AG10803 (cell line): ENCODE results near the gene BEND5.
A peak's percentile ranks its signal among the peaks of the same experiment; 100 is the strongest.

ENCODE experiments used
- DNase-seq: peaks from one replicate; pipeline ENCODE4 v3.0.0; 2010; ENCODE audit warnings: low read depth
- H3K4me3 ChIP-seq: 2 replicates; pipeline ENCODE4 v1.5.1; 2011; ENCODE audit warnings: mild to moderate bottlenecking, low read length, control low read depth
- TF ChIP-seq, protein P1 (sequence below): conservative IDR thresholded peaks from 2 replicates; pipeline ENCODE4 v1.5.1; 2011; ENCODE audit warnings: mild to moderate bottlenecking, low read length, control low read depth, inconsistent platforms

BEND5 gene

GRCh38 chr1:48715921-48716320 is 60.8 kb downstream of the BEND5 start:
- no peak overlapping the region for H3K4me3 ChIP-seq
- DNase-seq = no peak
- TF ChIP-seq, protein P1, sequence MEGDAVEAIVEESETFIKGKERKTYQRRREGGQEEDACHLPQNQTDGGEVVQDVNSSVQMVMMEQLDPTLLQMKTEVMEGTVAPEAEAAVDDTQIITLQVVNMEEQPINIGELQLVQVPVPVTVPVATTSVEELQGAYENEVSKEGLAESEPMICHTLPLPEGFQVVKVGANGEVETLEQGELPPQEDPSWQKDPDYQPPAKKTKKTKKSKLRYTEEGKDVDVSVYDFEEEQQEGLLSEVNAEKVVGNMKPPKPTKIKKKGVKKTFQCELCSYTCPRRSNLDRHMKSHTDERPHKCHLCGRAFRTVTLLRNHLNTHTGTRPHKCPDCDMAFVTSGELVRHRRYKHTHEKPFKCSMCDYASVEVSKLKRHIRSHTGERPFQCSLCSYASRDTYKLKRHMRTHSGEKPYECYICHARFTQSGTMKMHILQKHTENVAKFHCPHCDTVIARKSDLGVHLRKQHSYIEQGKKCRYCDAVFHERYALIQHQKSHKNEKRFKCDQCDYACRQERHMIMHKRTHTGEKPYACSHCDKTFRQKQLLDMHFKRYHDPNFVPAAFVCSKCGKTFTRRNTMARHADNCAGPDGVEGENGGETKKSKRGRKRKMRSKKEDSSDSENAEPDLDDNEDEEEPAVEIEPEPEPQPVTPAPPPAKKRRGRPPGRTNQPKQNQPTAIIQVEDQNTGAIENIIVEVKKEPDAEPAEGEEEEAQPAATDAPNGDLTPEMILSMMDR = no peak

DNA sequence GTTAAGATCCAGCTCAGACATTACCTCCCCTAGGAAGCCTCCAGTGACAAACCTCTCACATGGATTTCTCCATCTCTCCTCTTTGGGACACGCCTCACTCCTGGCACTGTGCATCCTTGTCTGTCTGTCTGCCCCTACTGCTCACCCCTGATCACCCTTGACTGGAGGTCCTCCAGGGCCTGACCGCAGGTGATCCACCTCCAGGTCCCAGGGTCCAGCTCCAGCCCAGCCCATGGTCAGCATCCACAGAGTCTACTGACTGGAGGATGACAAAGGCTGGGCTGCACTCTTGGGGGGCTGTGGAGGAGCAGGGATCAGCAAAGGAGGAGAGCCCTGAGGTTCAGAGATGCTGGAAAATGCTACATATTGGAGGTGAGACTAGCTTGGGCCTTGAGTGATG is 65.8 kb downstream of the BEND5 start:
- no peak for DNase-seq
- TF ChIP-seq, protein P1 = no peak
- H3K4me3 ChIP-seq = no peak overlapping the region

- TF ChIP-seq, protein P1 = no peak
Measured at GRCh38 chr1:48710318-48710717, 66.4 kb downstream of the BEND5 start.

DNA sequence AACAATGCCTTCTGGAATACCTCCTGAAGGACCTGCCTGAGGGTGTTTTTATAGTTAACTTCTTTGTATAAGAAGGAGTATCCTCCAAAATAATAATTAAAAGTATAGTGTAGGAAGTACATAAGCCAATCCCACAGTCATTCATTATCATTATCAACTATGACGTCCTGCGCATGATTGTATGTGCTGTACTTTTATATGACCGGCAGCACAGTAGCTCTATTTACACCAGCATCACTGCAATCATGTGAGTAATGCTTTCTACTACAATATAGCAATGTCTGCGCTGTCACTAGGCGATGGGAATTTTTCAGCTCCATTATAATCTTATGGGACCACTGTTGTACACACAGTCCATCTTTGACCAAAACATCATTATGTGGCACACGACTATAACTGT is 72.0 kb downstream of the BEND5 start:
- TF ChIP-seq, protein P1 = no peak
- no peak for DNase-seq
- H3K4me3 ChIP-seq = no peak overlapping the region

More at GRCh38 chr1:48710318-48710717, 66.4 kb downstream of the BEND5 start:
- DNase-seq = no peak
- H3K4me3 ChIP-seq = no peak overlapping the region

DNA sequence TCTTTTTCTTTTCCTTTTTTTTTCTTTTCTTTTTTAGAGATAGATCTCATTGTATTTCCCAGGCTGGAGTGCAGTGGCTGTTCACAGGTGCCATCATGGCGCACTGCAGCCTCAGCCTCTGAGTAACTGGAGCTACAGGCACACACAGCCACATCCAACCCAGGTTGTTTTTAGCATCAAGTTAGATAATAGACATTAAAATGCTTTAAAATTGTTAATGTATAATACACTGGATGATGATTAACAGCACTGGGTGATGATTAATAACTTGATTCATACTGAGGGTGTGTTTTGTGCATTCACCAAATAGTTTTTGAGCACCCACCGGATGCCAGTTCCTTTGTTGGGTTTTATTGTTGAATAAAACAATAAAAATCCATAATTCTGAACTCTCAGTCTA is 75.2 kb downstream of the BEND5 start:
- TF ChIP-seq, protein P1 = no peak
- DNase-seq = no peak
- H3K4me3 ChIP-seq = no peak overlapping the region

GRCh38 chr1:48697066-48697707 is 79.5 kb downstream of the BEND5 start:
- TF ChIP-seq, protein P1 = peak; percentile 92
- no peak overlapping the region for H3K4me3 ChIP-seq
- peak; percentile 16 for DNase-seq

DNA sequence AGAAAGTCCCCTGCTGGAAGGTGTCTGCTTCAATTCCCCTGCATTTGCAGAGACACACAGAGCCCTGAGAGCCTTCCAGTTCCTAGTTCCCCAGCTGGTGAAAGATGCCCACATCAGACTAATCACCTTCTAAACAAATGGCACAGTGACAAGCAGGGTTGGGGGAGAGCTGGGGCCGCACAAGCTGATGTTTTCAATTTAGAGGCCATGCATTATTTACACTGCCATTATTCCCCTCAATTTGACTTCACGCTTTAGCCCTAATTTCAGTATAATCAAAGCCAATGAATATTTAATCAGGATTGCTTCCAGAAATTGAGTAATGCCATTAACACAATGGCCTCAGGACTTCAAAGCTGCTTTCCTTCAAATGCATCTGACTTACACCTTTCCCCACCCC is 81.5 kb downstream of the BEND5 start:
- DNase-seq = no peak

More for the DNA sequence above, 81.5 kb downstream of the BEND5 start:
- TF ChIP-seq, protein P1 = no peak
- no peak overlapping the region for H3K4me3 ChIP-seq
